ENCODE measurements around the gene TMEM190. TPM values are rescaled to one million over a fixed set of nuclear protein-coding genes. Genes with fewer than 3 reads are reported as not detected.

TMEM190 gene
- total RNA-seq, 4 donors from 2014 or later = not detected

- Histone ChIP-seq H3K4me1 (peaks cover 3% of the 10 kb centered on the region), H3K27me3 (peaks cover 28% of the 10 kb centered on the region), H3K36me3 (no peaks in the 10 kb centered on the region), H3K9me3 (no peaks in the 10 kb centered on the region), H3K27ac (no peak overlapping the region), H3K4me3 (no peak overlapping the region)
- no peak for DNase-seq (ENCODE audit: low spot score in 2 of 2)
- 75% methylated on average over 3 of the region's 3 CpGs for WGBS
- TF ChIP-seq, protein P1, sequence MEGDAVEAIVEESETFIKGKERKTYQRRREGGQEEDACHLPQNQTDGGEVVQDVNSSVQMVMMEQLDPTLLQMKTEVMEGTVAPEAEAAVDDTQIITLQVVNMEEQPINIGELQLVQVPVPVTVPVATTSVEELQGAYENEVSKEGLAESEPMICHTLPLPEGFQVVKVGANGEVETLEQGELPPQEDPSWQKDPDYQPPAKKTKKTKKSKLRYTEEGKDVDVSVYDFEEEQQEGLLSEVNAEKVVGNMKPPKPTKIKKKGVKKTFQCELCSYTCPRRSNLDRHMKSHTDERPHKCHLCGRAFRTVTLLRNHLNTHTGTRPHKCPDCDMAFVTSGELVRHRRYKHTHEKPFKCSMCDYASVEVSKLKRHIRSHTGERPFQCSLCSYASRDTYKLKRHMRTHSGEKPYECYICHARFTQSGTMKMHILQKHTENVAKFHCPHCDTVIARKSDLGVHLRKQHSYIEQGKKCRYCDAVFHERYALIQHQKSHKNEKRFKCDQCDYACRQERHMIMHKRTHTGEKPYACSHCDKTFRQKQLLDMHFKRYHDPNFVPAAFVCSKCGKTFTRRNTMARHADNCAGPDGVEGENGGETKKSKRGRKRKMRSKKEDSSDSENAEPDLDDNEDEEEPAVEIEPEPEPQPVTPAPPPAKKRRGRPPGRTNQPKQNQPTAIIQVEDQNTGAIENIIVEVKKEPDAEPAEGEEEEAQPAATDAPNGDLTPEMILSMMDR (IDR thresholded peaks at IDR 0.05) = no peak
- TF ChIP-seq POLR2AphosphoS5 (IDR thresholded peaks at IDR 0.05) (no peak), POLR2A (IDR thresholded peaks at IDR 0.05) (no peak), EP300 (IDR thresholded peaks at IDR 0.05) (no peak)
Measured at GRCh38 chr19:55424518-55424917, 47.9 kb downstream of the TMEM190 start.

- no peak overlapping the region for H3K4me3 ChIP-seq
- WGBS = 79% methylated on average over 2 of the region's 2 CpGs
- H3K9me3 ChIP-seq = no peaks in the 10 kb centered on the region
- TF ChIP-seq POLR2AphosphoS5 (IDR thresholded peaks at IDR 0.05) (no peak), POLR2A (IDR thresholded peaks at IDR 0.05) (no peak), EP300 (IDR thresholded peaks at IDR 0.05) (no peak)
- TF ChIP-seq, protein P1 (IDR thresholded peaks at IDR 0.05) = no peak
- H3K27ac ChIP-seq = no peak overlapping the region
- H3K27me3 ChIP-seq = peaks cover 40% of the 10 kb centered on the region
- H3K4me1 ChIP-seq = peaks cover 3% of the 10 kb centered on the region
- H3K36me3 ChIP-seq = no peaks in the 10 kb centered on the region
- no peak for DNase-seq (ENCODE audit: low spot score in 2 of 2)
Measured at GRCh38 chr19:55426042-55426441, 49.4 kb downstream of the TMEM190 start.

Other genes starting within 250 kb of the TMEM190 start
- gene TNNT1, start 227.6 kb upstream of the TMEM190 start, total RNA-seq = 10 to 100 TPM; 13.6 to 46.7 (median 19.6) TPM
- 1 to 10 TPM; 1.7 to 4.7 (median 3.2) TPM for gene TNNI3, start 219.1 kb upstream of the TMEM190 start, total RNA-seq
- gene DNAAF3, start 210.2 kb upstream of the TMEM190 start, total RNA-seq = 10 to 100 TPM in 1 of 4 donors, 1 to 10 TPM in 1, under 1 TPM in 2; 0.48 to 10.6 (median 3.1) TPM
- gene SYT5, start 196.5 kb upstream of the TMEM190 start, total RNA-seq = 1 to 10 TPM in 3 of 4 donors, not detected in 1; 1.1 to 7.8 (median 6.8) TPM
- 1 to 10 TPM in 2 of 4 donors, under 1 TPM in 1, not detected in 1; 0.34 to 1.4 (median 1.1) TPM for gene PTPRH, start 167.3 kb upstream of the TMEM190 start, total RNA-seq
- gene TMEM86B, start 148.1 kb upstream of the TMEM190 start, total RNA-seq = 1 to 10 TPM; 2.0 to 9.4 (median 4.2) TPM
- gene PPP6R1, start 117.8 kb upstream of the TMEM190 start, total RNA-seq = 10 to 100 TPM; 49.0 to 56.2 (median 51.3) TPM
- 10 to 100 TPM; 17.9 to 46.7 (median 36.7) TPM for gene HSPBP1, start 96.7 kb upstream of the TMEM190 start, total RNA-seq
- 1 to 10 TPM in 3 of 4 donors, under 1 TPM in 1; 0.68 to 2.3 (median 1.6) TPM for gene BRSK1, start 92.8 kb upstream of the TMEM190 start, total RNA-seq
- not detected for gene TMEM150B, start 51.5 kb upstream of the TMEM190 start, total RNA-seq
- 10 to 100 TPM; 17.3 to 61.8 (median 39.1) TPM for gene KMT5C, start 37.0 kb upstream of the TMEM190 start, total RNA-seq
- gene COX6B2, start 22.1 kb upstream of the TMEM190 start, total RNA-seq = 1 to 10 TPM in 3 of 4 donors, under 1 TPM in 1; 0.47 to 1.9 (median 1.3) TPM
- gene GARIN5B, start 13.6 kb upstream of the TMEM190 start, total RNA-seq = not detected
- gene IL11, start 6.4 kb upstream of the TMEM190 start, total RNA-seq = 1 to 10 TPM in 3 of 4 donors, under 1 TPM in 1; 0.97 to 1.7 (median 1.2) TPM
- 10 to 100 TPM in 3 of 4 donors, 1 to 10 TPM in 1; 6.3 to 37.1 (median 29.3) TPM for gene TMEM238, start 7.5 kb downstream of the TMEM190 start, total RNA-seq
- gene RPL28, start 9.1 kb downstream of the TMEM190 start, total RNA-seq = 100 to 1,000 TPM; 605 to 767 (median 714) TPM
- 10 to 100 TPM in 2 of 4 donors, 1 to 10 TPM in 2; 7.4 to 17.0 (median 12.2) TPM for gene UBE2S, start 31.0 kb downstream of the TMEM190 start, total RNA-seq
- gene SHISA7, start 66.5 kb downstream of the TMEM190 start, total RNA-seq = under 1 TPM in 2 of 4 donors, not detected in 2; 0.08 to 0.26 TPM
- 10 to 100 TPM; 44.7 to 97.2 (median 87.5) TPM for gene ISOC2, start 84.8 kb downstream of the TMEM190 start, total RNA-seq
- not detected for gene C19orf85, start 87.9 kb downstream of the TMEM190 start, total RNA-seq
- gene ZNF628, start 99.8 kb downstream of the TMEM190 start, total RNA-seq = 10 to 100 TPM; 17.3 to 22.9 (median 19.8) TPM
- 1 to 10 TPM; 2.4 to 4.8 (median 4.0) TPM for gene NAT14, start 108.4 kb downstream of the TMEM190 start, total RNA-seq
- 1 to 10 TPM in 2 of 4 donors, under 1 TPM in 2; 0.57 to 2.1 (median 1.0) TPM for gene SSC5D, start 111.6 kb downstream of the TMEM190 start, total RNA-seq
- gene SBK2, start 160.3 kb downstream of the TMEM190 start, total RNA-seq = not detected
- gene SBK3, start 168.7 kb downstream of the TMEM190 start, total RNA-seq = not detected
- 1 to 10 TPM; 1.8 to 3.1 (median 2.8) TPM for gene ZNF579, start 204.0 kb downstream of the TMEM190 start, total RNA-seq
- 1 to 10 TPM; 7.6 to 9.2 (median 8.5) TPM for gene FIZ1, start 222.7 kb downstream of the TMEM190 start, total RNA-seq
- 10 to 100 TPM; 29.4 to 49.9 (median 47.0) TPM for gene ZNF524, start 223.5 kb downstream of the TMEM190 start, total RNA-seq
- gene ZNF865, start 228.8 kb downstream of the TMEM190 start, total RNA-seq = 10 to 100 TPM in 2 of 4 donors, 1 to 10 TPM in 2; 7.6 to 14.2 (median 9.9) TPM
- gene ZNF784, start 247.7 kb downstream of the TMEM190 start, total RNA-seq = 1 to 10 TPM; 4.3 to 8.0 (median 6.5) TPM

Measured in suprapubic skin (tissue), 4 donors.